ENCODE results near the gene WDFY4.

WDFY4 gene

DNA sequence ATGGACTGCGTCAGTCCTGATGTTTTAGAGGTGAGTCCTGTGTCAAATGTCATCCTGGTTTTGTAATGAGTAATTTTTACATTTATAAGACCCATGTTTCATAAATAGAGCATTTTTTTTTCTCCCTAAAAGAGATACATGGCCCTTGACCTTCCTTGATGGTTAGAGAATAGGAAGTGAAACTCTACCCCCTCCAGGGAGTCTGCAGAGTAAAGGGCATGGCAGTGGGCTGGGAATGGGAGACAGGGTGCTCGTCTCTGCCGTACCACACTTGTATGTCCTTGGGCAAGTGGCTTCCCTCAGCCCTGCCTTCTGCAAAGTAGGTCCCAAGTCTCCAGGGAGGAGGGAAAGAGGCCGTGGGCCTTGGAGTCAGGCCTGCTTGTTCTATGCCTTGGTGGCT is 63.9 kb downstream of the WDFY4 start:
- peak; percentile 11 for DNase-seq (ENCODE audit: low spot score)

DNA sequence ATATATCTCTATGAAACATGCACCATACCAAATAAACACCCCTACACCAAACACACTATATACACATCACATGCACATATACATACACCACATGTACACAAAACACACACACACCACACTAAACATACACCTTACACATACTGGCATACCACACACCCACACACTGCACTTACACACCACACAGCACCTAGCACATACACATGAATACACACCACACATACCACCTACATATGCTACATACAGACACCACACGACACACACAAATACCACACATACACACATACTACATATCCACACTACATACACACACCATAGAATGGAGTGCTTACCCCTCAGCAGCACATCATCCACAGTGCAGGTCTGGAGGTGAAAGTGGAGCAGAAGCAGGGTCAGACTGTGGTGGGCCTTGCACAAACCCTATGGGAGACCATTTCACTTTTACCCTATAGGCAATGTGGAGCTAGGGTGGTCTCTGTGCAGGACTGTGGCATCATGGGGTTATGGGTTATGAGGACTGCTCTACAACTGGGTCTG is 64.6 kb downstream of the WDFY4 start:
- DNase-seq (ENCODE audit: low spot score), result peak; percentile 3

GRCh38 chr10:48750019-48750418 is 65.3 kb downstream of the WDFY4 start:
- peak; percentile 20 for DNase-seq (ENCODE audit: low spot score)

GRCh38 chr10:48750991-48751390 is 66.3 kb downstream of the WDFY4 start:
- peak; percentile 3 for DNase-seq (ENCODE audit: low spot score)

DNA sequence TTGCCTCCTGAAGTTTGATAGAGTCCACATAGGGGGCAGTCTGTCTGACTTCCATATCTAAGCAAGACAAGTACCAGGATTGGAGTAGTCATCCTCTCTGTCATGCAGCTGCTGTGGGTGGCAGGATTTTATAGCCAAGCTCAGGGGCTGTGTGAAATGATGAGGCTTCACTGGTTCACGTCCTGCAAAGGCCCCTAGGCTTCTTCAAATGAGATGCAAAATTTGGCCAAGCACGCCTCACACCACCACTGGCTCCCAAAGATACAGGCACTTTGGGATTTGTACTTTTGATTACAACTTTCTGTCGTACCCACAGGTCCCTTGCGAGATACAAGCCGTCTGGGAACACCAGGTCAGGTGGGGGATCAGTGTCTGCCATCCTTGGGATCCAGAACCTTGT is 67.1 kb downstream of the WDFY4 start:
- DNase-seq (ENCODE audit: low spot score), result peak; percentile 10

DNA sequence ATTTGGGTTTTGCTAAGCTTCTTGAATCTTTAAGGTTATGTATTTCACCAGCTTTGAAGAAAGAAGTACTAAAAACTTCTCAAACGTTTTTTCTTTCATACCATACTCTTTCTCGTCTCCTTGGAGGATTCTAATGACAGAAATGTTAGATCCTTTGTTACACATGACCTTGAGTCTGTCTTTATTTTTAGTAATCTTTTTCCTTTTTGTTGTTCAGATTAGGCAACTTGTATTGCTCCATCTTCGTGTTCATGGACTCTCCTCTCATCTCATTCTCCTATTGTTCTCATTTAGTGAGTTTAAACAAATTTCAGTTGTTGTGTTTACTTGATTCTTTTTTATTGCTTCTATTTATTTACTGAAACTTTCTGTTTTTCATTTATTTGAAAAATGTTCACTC is 73.7 kb downstream of the WDFY4 start:
- no peak for DNase-seq (ENCODE audit: low spot score)

DNA sequence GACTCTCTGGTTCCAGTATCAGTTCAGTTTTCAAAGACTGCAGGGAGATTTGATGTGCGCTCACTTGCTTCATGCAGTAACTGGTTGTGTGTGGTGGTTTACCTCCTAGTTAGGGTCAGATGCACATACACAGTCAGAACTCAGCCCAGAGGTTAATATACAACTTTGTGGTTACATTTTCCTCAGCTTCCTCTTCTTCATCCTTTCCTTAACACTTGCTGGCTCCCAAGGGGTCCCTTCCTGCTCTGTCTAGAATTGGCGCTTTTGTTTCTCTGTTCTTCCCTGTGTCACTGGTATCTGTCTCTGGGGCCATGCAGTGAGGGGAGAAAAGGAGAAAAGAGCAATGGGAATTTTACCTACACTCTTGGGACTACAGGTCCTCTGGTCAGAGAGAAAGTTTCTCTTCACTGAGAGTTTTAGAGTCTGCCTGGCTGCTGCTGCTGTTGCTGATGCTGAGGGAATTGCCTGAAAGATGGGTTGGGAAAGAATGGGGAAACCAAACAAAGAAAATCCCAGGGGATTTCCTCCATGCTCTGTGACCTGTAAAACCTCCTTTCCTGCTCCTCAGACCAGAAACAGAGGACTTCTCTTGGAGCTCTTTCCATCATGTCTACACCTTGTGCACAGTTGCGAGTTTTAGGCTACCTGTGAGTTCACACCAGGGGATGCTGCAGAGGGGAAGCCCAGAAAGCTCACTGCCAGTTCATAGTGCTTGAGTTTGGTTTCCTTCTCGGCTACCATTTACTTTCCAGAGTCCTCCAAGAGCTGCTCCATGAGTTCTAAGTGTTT is 74.6 kb downstream of the WDFY4 start:
- peak; percentile 25 for DNase-seq (ENCODE audit: low spot score)

DNA sequence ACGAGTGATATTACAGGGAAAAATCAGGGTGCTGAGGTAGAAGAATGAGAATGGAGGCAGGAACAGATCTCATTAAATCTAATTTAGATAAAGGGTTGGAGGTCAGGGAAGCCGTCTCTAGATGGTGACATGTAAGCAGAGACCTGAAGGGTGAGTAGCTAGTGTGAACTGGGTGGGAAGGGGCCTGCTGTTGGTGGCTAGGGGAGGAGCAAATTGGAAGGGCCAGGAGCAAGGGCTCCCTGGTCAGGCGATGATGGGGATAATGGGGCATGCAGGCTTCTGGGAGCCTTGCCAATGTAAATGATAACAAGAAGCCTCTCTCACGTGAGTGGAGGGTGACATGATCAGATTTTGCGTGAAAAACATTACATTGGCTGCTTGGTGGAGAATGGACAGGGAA is 76.3 kb downstream of the WDFY4 start:
- DNase-seq (ENCODE audit: low spot score), result peak; percentile 5

DNA sequence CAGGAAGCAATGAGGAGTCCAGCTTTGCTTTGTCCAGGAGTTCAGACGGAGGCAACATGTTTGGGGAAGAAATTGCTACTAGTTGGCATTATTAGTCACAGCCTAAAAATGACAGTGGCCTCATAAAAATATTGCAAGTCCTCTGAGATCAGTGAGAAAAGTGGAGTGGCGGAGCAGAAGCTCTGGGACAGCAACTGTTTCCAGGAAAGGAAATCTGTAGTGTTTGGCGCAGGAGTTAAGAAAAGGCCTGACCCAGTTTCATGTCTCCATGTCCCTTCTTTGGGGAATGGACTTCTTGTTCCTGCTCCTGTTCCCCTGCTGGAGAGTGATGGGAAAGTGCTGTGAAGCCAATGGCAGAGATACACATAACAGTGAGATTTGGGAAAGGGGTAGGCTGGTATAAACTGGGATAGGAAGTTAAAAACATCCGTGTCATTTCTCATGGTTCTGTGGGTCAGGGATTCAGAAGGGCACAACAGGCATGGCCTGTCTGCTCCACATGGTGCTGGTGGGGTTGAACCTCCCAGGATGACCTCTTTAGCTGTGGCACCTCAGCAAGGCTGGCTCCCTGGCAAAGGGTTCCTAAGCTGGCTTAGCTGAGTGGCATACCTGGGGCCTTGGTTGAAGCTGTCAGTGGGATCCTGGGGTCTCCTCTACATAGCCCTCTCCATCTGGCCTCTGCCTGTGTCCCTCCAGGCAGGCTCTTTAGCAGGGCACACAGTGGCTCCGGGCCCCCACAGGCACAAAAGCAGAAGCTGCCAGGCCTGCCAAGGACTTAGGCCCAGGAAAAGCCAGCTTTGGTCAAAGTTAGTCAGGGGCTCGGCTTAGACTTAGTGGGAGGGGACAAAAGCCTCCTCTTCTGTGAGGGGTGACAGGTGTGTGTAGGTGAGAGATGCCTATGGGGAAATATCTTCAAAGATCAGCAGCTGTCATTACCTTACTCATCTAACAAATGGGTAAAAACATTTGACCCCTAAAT is 77.7 kb downstream of the WDFY4 start:
- DNase-seq (ENCODE audit: low spot score), result no peak

GRCh38 chr10:48763403-48763965 is 78.8 kb downstream of the WDFY4 start:
- DNase-seq (ENCODE audit: low spot score), result peak; percentile 10

GRCh38 chr10:48764486-48764885 is 79.8 kb downstream of the WDFY4 start:
- no peak for DNase-seq (ENCODE audit: low spot score)

DNA sequence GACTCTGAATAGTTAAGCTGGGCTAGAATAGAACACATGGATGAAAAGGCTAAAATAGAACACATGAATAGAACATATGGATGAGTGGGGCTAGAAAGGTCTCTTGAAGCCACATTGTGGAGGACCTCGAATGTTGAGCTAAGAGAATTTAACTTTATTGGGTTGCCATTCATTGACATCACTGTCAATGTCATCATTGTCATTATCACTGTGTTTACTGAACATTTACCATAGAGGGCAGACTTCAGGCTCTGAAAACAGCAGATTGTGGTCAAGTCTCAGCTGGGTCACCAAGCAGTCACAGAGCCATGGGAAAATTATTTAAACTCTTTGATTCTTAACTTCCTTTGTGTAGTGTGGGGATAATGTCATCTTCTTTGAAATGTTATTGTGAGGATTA is 80.4 kb downstream of the WDFY4 start:
- no peak for DNase-seq (ENCODE audit: low spot score)

GRCh38 chr10:48765527-48765926 is 80.9 kb downstream of the WDFY4 start:
- no peak for DNase-seq (ENCODE audit: low spot score)

DNA sequence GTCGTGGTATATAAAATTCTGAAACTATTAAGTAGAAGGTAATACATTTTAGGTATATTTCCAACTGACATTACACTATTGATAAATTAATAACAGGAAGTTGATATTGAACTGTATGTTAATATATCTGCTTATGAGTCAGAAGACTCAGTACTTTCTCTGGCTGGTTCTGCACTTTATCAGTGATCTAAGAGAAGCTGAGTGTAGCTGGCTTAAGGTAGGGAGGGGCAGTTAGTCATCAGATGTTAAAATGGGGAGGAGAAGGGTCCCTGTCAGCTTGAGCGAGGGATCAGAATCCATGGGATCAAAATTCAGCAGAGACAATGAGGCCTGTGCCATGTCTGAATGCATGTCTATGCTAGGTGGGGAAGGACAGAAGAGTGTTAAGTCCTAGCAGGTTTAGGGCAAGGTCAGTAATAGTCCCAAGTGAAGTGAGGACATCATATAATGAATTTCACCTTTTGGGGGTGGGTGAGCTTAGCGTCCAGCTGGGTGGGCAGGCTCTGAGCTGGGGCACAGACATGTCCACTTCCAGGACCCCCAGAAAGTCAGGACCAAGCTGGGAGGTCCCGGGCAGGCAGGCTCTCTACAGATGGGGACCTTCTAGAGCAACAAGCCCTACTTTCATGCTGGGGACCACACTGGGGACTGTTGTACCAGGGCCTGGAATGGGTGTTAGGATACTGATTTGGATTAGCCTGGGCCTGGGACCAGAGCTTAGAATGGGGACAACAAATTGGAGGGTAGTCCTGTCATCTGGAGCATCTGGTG is 82.9 kb downstream of the WDFY4 start:
- DNase-seq (ENCODE audit: low spot score), result no peak

DNA sequence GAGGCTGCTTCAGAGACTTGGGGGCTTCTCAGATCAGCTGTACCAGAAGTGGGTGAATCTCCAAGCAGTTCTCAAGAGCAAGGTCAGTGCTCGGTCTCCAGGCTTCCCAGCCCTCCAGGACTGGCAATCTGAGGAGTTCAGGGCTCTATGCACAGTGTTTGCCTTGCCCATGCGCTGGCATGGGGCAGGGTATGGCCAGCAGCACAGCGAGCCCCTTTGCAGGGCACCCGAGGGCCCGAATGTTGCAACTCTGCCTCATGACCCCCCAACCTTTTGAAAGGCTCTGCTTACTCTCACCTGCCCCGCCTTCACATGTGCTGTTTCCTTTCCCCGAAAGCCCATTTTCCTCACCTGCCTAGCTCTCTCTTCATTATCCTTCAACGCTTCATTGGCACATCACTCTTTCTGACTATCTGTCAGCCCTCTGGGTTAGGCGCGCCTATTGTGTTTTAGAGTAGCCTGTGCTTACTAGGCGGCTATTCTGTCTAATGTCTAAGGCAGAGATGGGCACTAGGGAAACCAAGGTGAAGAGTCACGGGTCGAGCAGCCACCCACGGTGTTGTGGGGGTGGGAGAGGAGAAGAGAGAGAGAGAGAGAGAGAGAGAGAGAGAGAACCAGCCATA is 83.6 kb downstream of the WDFY4 start:
- DNase-seq (ENCODE audit: low spot score), result no peak

GRCh38 chr10:48768926-48769325 is 84.3 kb downstream of the WDFY4 start:
- DNase-seq (ENCODE audit: low spot score), result no peak

GRCh38 chr10:48769706-48770435 is 85.2 kb downstream of the WDFY4 start:
- DNase-seq (ENCODE audit: low spot score), result no peak

DNA sequence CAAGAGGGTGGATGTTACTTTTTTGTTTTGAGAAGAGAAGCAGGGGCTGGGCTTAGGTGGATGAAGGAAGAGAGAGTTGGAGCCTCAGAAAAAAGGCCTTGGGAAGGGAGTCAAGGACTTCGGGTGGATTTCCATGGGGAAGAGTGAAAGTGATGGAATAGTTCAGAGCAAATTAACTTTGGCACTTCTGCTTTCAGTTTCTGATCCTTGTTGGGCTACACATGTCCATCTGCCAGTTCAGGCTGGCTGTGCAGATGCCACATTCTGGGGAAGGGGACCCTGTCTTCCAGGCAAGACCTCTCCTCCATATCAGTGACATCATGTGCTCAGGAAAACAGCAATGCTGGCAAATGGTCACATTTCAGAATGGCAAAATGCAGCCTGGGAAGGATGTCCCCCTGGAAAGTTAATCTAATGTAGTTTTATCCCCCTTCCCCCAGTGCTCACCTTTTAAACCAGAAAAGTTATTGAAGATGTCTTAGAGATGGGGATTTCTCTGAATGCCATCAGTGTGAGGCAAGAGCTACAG is 86.0 kb downstream of the WDFY4 start:
- DNase-seq (ENCODE audit: low spot score), result no peak

DNA sequence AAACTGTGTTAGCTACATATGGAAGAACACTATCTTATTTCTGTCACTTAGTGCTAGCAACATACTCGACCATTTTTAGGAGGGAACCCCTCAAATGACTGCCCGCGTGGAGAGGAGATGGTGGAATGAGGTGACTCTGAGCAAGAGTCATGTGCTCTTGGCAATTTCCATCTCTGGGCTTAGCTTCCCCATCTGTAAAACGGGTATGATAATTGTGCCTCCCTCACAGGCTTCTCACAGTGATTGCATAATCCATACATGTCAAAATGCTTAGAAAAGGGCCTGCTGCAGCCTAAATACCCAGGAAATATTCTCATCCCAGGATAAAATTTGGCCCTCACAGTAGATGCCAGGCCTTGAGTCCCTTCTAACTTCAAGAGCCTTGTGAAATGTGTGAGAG is 86.6 kb downstream of the WDFY4 start:
- DNase-seq (ENCODE audit: low spot score), result no peak

DNA sequence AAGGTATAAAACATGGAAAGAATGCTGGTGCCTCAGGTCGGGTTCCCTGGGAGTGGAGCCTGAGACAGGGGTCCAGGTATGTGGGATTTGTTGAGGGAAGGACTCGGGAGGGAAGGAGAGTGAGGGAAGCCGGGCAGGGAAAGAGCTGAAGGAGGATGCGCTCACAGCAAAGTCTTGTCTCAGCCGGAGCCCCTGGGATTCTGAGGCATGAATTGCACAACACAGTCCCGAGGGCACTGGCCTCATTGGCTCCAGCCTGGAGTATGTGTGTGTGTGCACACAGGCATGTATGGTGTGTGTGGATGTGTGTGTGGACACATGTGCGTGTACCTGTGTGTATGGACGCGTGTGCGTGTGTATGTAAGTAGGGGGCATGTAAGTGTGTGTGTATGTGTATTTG is 87.4 kb downstream of the WDFY4 start:
- peak; percentile 21 for DNase-seq (ENCODE audit: low spot score)
